GM23338 (cell line): ENCODE data around the gene TMEM140.

Experiments
- CREB1 ChIP-seq: fragments of 250-450 bp; sonication (Bioruptor Pico); IDR thresholded peaks from 2 replicates; pipeline ENCODE4 v1.5.0; 2020; ENCODE audit warnings: low read depth, mild to moderate bottlenecking, moderate library complexity
- ETS1 ChIP-seq: IDR thresholded peaks from 2 replicates; pipeline ENCODE4 v1.6.1; 2016; ENCODE audit warnings: antibody characterized with exemption
- EZH2 ChIP-seq: fragments of 200-600 bp; sonication (generic); IDR thresholded peaks from one replicate; pipeline ENCODE4 v1.8.0; 2017; ENCODE audit warnings: antibody characterized with exemption, mild to moderate bottlenecking, low read depth; ENCODE audit not compliant: unreplicated experiment
- EZH2phosphoT487 ChIP-seq: fragments of 200-600 bp; sonication (generic); IDR thresholded peaks from one replicate; pipeline ENCODE4 v1.8.1; 2018; ENCODE audit warnings: antibody characterized with exemption; ENCODE audit not compliant: unreplicated experiment
- JUNB ChIP-seq: IDR thresholded peaks from one replicate; pipeline ENCODE4 v1.6.1; 2016; ENCODE audit warnings: antibody characterized with exemption; ENCODE audit not compliant: unreplicated experiment
- POLR2AphosphoS5 ChIP-seq: IDR thresholded peaks from 2 replicates; pipeline ENCODE4 v1.6.1; 2016; ENCODE audit warnings: antibody characterized with exemption, low read depth
- STAT1 ChIP-seq: IDR thresholded peaks from one replicate; pipeline ENCODE4 v1.6.1; 2016; ENCODE audit warnings: antibody characterized with exemption; ENCODE audit not compliant: unreplicated experiment
- ZNF331 ChIP-seq: fragments of 250-450 bp; sonication (Bioruptor Pico); IDR thresholded peaks from 2 replicates; pipeline ENCODE4 v1.5.0; 2020; ENCODE audit warnings: low read depth, mild to moderate bottlenecking, moderate library complexity
- TF ChIP-seq, protein P1 (sequence below), 2 experiments: fragments of 200-600 bp in 1 of 2; sonication (generic) in 1 of 2; conservative IDR thresholded peaks; 2 replicates each; pipeline versions ENCODE4 v1.5.1 to v1.6.1; 2016 to 2017; ENCODE audit warnings: antibody characterized with exemption in 2 of 2, low read depth in 2 of 2, mild to moderate bottlenecking in 2 of 2, moderate library complexity in 1 of 2
- TF ChIP-seq, protein P2 (sequence below): IDR thresholded peaks from one replicate; pipeline ENCODE4 v1.6.1; 2018; ENCODE audit warnings: antibody characterized with exemption; ENCODE audit not compliant: unreplicated experiment

- TF ChIP-seq, protein P1, sequence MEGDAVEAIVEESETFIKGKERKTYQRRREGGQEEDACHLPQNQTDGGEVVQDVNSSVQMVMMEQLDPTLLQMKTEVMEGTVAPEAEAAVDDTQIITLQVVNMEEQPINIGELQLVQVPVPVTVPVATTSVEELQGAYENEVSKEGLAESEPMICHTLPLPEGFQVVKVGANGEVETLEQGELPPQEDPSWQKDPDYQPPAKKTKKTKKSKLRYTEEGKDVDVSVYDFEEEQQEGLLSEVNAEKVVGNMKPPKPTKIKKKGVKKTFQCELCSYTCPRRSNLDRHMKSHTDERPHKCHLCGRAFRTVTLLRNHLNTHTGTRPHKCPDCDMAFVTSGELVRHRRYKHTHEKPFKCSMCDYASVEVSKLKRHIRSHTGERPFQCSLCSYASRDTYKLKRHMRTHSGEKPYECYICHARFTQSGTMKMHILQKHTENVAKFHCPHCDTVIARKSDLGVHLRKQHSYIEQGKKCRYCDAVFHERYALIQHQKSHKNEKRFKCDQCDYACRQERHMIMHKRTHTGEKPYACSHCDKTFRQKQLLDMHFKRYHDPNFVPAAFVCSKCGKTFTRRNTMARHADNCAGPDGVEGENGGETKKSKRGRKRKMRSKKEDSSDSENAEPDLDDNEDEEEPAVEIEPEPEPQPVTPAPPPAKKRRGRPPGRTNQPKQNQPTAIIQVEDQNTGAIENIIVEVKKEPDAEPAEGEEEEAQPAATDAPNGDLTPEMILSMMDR (conservative IDR thresholded peaks at IDR 0.05; ENCODE audit: low read depth in 2 of 2) = no peak
- no peak for TF ChIP-seq JUNB
- TF ChIP-seq EZH2 = no peak
- no peak for TF ChIP-seq POLR2AphosphoS5
- TF ChIP-seq ETS1 = no peak
- TF ChIP-seq, protein P2, sequence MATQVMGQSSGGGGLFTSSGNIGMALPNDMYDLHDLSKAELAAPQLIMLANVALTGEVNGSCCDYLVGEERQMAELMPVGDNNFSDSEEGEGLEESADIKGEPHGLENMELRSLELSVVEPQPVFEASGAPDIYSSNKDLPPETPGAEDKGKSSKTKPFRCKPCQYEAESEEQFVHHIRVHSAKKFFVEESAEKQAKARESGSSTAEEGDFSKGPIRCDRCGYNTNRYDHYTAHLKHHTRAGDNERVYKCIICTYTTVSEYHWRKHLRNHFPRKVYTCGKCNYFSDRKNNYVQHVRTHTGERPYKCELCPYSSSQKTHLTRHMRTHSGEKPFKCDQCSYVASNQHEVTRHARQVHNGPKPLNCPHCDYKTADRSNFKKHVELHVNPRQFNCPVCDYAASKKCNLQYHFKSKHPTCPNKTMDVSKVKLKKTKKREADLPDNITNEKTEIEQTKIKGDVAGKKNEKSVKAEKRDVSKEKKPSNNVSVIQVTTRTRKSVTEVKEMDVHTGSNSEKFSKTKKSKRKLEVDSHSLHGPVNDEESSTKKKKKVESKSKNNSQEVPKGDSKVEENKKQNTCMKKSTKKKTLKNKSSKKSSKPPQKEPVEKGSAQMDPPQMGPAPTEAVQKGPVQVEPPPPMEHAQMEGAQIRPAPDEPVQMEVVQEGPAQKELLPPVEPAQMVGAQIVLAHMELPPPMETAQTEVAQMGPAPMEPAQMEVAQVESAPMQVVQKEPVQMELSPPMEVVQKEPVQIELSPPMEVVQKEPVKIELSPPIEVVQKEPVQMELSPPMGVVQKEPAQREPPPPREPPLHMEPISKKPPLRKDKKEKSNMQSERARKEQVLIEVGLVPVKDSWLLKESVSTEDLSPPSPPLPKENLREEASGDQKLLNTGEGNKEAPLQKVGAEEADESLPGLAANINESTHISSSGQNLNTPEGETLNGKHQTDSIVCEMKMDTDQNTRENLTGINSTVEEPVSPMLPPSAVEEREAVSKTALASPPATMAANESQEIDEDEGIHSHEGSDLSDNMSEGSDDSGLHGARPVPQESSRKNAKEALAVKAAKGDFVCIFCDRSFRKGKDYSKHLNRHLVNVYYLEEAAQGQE = no peak
- TF ChIP-seq EZH2phosphoT487 = no peak
- no peak for TF ChIP-seq STAT1
- TF ChIP-seq CREB1 = no peak
- TF ChIP-seq ZNF331 = no peak
Observed at GRCh38 chr7:135177028-135177696, 29.3 kb downstream of the TMEM140 start.
